HG03575 (cell line): ENCODE data around the gene CFAP97D1.

ENCODE experiments used
- ATAC-seq: cut with Tn5 transposase; IDR thresholded peaks from one replicate; pipeline ENCODE4 v1.9.1; 2021; ENCODE audit not compliant: unreplicated experiment, insufficient number of reproducible peaks, low FRiP score; ENCODE audit errors: extremely low read depth

Gene CFAP97D1

DNA sequence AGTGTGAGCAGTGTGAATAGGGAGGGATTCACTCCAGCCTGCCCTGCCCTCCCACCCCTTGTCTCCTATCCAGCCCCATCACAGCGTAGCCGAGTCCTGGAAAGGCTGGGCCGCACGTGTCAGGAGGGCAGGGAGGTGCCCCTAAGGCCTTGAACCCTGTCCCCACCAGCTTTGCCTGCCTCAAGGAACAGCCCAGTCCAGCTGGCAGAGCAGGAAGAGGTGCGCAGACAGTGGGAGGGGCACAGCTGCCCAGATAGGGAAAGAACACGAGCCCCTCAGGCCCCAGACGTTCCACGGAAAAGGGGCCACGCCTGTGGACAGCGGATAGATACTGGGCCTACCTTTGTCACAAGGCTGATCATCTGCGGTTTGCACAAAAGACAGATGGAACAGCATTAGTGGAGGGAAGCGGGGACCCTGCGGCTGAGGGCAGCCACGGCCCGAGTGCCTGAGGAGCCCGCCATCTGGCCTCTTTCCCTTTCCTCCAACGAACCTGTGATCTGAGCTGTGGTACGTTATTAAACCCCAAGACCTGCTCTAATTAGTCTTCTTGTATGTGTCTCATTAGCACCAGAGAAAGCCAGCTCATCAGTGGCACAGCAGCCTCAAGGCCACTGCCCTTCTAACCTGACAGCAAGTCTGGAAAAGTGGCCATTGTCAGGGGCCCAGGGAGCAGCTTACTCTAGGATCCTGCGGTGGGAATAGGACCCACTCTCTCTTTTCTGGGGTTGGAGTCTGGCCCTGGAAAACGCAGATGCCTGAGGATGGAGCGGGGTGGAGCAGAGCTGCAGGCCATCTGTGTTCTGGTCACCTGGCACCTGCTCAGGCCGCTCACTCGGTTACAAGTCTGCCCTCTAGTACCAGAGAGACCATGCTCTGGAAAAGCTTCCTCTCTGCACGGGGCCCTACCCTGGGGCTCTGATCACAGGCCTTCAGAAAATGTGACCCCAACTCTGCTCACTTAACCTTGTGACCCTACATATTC lies 36.4 kb downstream of the CFAP97D1 start:
- ATAC-seq, result no peak

DNA sequence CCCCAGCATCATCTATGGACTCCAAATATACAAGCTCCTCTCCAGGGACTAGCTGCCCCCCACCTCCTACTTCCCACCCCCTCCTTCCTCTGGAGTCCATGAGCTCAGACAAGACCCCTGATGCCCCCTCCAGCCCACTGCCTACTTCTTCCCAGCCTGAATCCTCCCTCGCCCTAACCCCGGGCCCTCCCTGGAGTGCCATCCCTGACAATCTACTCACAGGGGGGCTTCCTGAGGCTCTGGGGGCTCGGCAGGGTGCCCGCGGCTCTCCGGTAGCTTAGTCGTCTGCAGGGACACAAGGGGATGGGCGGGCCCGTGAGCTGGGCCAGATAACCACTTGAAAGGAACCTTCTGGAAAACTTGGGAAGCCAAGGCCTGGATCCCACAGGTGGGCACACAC lies 37.6 kb downstream of the CFAP97D1 start:
- no peak for ATAC-seq

DNA sequence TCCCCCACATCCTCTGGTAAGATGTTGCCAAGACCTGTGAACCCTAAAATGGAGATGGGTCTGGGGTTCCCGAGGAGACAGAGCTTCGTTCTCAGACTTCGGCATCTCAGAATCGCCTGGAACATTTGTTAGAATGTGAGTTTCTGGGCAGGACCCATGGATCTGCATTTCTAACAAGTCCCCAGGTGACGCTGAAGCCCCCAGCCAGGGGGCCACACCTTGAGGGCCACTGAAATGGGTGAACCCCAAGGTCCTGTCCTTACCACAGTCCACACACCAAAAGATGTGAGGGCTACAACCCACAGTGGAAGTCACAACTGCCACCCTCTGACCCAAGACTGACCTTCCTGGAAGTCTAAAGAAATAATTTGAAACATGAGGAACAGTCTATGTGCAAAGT lies 38.7 kb downstream of the CFAP97D1 start:
- no peak for ATAC-seq

DNA sequence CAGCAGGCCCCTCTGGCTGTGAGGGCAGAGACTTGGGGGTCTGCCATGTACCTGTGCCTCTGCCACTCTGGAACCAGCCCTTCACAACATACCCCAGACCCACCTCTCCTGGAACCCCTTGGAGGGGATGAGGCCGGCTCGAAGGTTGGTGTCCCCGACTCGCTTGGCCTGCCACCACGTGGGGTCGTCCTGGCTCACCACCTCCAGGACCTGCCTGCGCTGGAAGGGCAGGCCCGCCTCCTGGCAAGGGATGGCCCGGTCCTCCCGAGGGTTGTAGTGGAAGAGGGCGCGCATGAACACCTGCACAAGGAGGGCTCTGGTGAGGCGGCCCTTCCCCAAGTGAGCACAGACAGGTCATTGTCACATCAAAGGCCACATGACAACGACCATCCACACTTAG lies 40.5 kb downstream of the CFAP97D1 start:
- no peak for ATAC-seq

DNA sequence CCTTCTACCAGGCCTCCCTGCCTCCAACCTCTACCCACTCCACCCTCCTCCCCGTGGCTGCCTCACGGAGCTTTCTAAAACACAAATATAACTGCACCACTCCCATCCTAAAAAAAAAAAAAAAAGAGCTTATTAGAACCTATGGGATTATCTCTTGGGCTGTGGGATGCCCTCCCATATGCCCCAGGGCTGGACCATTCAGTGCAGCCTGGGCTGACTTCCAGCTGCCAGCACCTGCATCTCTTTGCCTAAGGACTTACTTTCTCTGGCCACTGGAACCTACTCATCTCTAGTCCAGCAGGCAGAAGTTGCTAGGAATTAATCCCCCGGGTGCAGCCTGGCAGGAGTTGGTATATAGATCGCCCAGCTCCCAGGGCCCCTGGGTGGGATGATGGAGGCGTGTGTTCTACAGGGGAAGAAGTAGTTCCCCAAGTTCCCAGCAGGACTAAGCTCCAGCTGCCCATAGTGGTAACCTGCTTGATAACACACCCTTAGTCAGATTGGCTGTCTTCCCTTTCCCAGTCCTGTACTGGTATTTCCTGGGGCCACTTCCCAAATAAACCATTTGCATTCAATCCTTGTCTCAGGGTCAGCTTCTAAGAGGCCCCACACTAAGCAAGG lies 42.4 kb downstream of the CFAP97D1 start:
- ATAC-seq, result no peak

DNA sequence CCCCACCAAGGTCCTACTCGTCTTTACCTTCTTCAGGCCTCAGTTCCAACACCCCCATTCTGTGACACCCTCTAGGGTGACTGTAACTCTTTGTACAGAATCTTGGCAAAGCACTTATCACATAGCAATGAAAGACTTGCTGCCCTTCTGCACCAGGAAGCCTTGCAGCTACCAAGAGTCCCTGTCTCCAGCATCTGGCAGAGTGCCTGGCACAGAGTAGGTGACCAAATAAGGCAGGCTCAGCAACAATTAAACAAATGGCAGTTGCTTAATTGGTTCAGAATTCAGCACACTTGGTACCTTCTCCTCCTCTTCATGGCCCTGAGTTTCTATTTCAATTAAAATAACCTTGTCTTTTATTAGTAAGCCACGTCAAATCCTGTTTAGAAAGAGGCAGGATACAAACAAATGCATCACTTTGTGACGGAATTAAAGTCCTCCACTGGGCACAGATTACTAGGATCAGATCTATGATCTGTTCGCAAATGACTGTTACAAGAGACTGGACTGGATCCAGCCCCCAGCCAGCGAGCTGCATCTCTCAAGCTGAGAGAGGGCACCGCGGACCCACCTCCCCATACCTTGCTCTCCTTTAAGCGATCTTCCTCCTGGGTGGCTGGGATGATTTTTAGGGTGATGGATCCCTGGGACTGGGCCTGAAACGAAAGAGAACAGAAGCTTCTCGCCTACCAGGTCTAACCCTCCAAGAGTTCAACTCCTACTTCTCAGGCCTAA lies 43.3 kb downstream of the CFAP97D1 start:
- no peak for ATAC-seq

DNA sequence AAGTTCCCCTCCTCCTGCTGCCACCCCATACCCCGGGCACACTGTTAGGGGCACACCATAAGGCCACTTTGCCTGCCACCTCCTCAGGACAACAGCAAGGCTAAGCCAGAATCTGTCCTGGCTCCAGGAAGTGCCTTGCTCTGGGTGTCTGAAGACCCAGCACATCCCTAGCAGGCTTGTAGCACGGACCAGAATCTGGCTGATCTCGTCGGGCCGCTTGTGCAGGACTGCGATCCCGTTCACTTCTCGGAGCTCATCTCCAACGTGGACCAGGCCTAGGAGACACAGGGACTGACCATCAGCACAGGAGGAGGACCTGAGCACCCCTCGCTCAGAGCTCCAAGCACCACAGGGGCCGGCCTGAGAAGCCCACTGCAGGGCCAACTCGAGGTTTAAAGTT lies 45.3 kb downstream of the CFAP97D1 start:
- no peak for ATAC-seq

DNA sequence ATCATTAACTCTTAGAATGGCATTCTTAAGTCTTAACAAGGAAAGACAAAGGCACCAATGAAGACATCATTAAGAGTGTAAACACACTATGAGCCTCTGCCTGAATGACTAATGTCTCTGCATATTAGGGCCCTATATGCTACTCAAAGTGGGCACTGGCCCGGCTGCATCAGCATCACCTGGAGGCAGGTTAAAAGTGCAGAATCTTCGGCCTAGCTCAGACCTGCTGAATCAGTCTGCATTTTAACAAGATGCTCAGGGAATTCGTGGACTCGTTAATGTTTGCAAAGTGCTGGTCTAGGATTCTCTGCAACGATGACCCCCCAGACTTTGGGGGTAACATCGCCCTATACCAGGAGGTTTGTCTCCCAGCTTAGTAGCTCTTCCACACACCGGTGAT lies 46.0 kb downstream of the CFAP97D1 start:
- no peak for ATAC-seq

DNA sequence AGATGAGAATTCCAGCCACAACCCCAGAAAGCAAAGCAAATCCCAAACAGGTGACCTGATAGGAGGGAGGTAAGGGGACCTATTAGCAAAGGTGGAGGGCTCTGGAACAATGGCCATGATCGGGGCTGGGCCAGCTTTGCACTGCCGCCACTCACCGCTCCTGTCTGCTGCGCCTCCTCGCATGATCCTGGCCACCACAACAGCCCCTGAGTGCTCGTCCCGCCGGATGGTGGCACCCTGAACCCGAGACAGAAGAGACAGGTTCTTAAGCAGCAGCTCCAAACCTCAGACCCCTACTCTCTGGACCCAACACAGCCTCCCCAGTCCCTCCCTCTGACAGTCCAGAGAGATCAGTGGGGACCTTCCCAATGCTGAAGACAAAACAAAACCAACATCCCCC lies 47.4 kb downstream of the CFAP97D1 start:
- ATAC-seq, result no peak

DNA sequence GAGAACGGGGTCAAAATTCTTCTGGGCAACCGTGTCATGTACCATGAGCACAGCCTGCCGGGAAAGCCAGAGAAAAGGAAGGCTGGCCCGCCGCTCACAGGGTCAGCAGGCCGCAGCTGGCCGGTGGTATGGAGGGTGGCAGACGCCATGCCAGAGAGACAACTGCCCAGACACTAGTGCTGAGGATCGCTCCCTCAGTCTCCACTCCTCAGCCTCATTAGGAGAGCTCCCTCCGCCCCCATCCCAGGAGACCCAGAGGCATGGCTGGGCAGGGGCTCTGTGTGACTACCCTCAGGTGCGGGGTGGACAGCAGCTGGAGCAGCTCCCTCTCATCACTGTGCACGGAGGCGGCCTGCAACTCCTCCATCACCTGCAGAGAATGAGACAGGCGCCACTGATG lies 49.5 kb downstream of the CFAP97D1 start:
- no peak for ATAC-seq

DNA sequence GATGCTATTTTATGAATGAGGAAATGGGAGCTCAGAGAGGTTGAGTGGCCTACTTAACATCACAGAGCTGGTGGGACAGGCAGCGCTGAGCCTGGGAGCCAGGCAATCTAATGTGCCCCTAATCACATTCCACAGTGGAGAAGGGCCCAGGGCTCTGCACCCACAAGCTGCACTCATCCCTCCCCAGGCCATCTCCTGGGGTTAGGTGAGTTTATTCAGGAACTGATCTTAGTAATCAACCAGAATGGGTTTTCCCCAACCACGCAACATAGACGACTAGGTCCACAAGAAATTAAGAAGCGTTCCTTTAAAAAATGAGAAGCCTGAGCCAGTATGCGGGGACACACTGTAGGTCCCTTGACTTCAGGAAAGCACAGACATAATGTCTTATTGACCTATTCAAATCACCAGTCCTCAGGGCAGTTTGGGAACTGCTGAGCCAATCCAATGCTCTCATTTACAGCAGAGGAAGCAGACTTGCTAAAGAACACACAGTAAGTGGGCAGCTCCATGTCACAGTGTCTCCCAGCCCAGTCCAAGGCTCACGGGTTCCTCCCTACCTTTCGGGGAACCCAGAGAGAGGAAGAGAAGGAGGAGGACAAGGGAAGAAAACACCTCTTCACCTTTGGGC lies 50.4 kb downstream of the CFAP97D1 start:
- ATAC-seq, result no peak

DNA sequence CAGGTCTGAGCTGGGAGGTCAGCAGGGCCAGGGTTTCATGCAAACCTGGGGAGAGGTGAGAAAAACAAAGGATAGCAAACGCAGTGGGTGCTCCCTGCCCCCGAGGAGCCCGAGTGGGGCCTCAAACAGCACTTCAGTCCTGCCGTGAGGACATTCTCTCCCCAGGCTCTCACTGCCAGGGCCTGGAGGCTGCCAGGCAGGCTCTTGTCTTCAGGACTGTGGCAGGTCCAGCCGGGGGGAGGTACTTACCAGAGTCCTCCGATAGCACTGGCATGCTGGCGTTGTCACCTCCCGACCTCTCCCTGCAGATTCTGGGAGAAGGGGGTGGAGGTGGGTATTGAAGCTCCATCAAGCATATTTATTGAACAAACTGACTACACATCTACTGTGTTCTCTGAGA lies 51.4 kb downstream of the CFAP97D1 start:
- ATAC-seq, result no peak

DNA sequence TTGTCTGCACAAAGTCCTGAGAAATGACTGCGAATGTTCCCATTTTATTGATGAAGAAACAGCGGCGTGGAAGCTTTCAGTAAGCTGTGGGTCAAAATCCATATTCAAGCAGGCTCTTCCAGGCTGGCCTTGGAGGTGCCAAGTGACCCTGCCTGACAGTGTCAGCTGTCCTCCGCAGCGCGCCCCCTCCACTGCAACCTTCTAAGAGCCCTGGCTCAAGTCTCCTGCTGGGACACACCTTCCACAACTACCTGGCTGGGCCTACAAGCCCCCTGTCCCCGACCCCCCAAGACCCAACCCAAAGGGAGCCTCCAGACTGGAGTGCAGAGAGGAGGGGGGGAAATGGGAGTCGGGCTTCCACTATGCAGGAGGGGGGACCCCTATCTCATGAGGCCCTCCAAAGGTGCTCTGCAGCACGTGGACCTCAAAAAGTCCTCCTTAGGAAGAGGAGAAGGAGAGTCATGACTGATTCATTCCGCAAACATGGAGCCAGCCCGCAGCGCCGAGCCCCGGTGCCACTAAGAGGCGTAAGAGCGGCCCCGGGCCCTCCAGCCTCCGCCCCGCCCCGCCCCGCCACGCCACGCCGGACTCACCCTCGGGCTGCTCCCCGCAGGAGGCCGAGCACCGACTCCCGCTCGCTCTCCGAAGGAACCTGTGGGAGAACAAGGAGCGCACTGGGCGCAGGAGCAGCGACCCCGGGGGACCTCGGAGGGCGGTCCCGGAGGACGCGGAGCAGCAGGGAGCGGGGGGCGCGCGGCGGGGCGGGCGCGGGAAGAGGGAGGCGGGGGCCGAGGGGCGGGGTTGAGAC lies 52.1 kb downstream of the CFAP97D1 start:
- ATAC-seq, result no peak

DNA sequence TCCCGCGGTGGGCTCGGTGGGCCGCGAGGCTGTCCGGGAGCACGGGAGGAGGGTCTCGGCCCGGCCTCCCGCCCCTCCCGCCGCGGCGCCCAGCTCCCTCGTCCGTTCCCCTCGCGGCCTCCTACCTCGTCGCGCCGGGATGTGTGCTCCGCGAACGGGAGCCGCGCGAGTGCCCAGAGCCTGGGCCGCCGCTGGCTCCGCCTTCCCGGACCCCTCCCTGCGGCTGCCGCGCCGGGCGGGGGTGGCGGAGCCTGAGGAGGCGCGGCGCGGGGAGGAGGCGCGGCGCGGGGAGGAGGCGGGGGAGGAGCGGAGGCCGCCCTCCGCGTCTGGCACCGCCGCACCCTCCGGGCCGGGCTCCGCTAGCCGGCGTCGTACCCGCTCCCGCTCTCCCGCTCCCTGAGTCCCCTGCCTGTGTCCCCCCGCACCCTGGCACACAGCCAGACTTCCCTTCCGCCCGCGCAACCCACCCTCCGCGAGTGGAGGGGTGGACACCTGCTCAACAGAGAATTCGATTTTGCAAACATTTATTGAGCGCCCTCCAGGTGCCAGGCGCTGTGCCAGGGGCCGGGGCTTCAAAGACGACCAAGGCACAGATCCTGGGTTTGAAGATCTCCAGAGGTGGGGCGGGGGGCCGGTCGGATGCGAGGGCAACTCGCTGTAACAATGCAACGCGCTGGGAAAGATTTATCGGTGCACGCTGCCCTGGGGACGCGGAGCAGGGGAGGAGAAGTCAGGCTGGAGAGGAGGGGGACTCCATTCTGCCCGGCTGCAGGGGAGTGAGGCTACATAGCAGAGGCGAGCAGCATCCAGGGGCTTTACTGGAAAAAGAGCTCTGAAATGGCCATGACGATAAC lies 53.0 kb downstream of the CFAP97D1 start, which contains the start of gene MPP3:
Gene MPP3 (minus strand): TSS at position 171 of the 854 bp plus-strand sequence. CDS start 1,240 bp downstream, outside the sequence.
- no peak for ATAC-seq

DNA sequence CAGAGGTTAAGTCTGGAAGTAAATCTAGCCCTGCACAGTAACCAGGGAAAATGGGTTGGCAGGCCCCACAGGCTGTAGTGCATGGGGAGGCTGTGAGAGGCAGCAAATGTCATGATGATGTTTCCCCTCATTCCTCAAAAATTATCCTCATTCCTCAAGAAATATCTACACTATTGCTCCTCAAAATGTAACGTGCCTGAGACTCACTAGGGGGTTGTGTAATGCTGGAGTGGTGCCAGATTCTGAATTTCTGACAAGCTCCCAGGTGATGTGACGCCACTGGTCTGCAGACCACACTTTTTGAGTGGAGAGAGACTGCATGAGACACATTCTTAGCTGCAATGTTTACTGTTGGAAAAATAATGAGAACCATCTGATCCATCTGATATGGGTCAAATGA lies 53.9 kb downstream of the CFAP97D1 start:
- no peak for ATAC-seq
